Common myeloid progenitor, CD34-positive (primary cell): ENCODE measurements around the gene SLCO2B1.

ENCODE experiments used
- CTCF ChIA-PET: fragments of 350-600 bp; sonication (Branson Sonifier 250); formaldehyde crosslinking; loops from one replicate; lab custom pipeline; 2021; ENCODE audit warnings: antibody characterized with exemption; lab: Charles Lee
- POLR2A ChIA-PET: fragments of 350-600 bp; sonication (Branson Sonifier 250); formaldehyde crosslinking; loops from one replicate; lab custom pipeline; 2021; ENCODE audit warnings: antibody characterized with exemption; lab: Charles Lee
- DNase-seq, 3 donors: peaks; one replicate each; pipeline versions ENCODE4 v3.0.0 to v3.0.0-alpha.2; 2013
- H3K27ac ChIP-seq, 2 experiments: 1 replicate in 1 of 2; 2 replicates in 1 of 2; pipeline ENCODE4 v1.7.0; 2013; ENCODE audit warnings: inconsistent platforms in 2 of 2, low read length in 2 of 2, mild to moderate bottlenecking in 2 of 2, low read depth in 1 of 2, moderate library complexity in 1 of 2; ENCODE audit not compliant: severe bottlenecking in 2 of 2, insufficient read depth in 1 of 2, poor library complexity in 1 of 2
- H3K27me3 ChIP-seq, 5 experiments: replicated peaks in 2 of 5; 1 replicate in 3 of 5; 2 replicates in 2 of 5; pipeline versions ENCODE4 v1.6.1 to v1.7.0; 2013; ENCODE audit warnings: low read length in 4 of 5, mild to moderate bottlenecking in 2 of 5, moderate library complexity in 2 of 5, inconsistent platforms in 1 of 5; ENCODE audit not compliant: insufficient read depth in 5 of 5, control insufficient read depth in 4 of 5
- H3K36me3 ChIP-seq, 4 experiments: 1 replicate in 2 of 4; 2 replicates in 2 of 4; pipeline versions ENCODE4 v1.6.1 to v1.7.0; 2013; ENCODE audit warnings: low read length in 3 of 4, control low read depth in 1 of 4, mild to moderate bottlenecking in 1 of 4; ENCODE audit not compliant: control insufficient read depth in 4 of 4, insufficient read depth in 4 of 4
- H3K4me1 ChIP-seq, 4 experiments: 1 replicate in 3 of 4; 2 replicates in 1 of 4; pipeline versions ENCODE4 v1.6.1 to v1.7.1; 2013; ENCODE audit warnings: low read length in 3 of 4, mild to moderate bottlenecking in 3 of 4, control low read depth in 1 of 4, inconsistent platforms in 1 of 4, moderate library complexity in 1 of 4; ENCODE audit not compliant: control insufficient read depth in 4 of 4, insufficient read depth in 4 of 4; ENCODE audit errors: control extremely low read depth in 1 of 4
- H3K4me3 ChIP-seq, 7 experiments: 1 replicate in 4 of 7; 2 replicates in 3 of 7; pipeline versions ENCODE4 v1.5.1 to v1.7.0; 2013; ENCODE audit warnings: mild to moderate bottlenecking in 7 of 7, low read length in 6 of 7, moderate library complexity in 6 of 7, inconsistent platforms in 2 of 7, low read depth in 2 of 7, control low read depth in 1 of 7; ENCODE audit not compliant: insufficient read depth in 4 of 7, control insufficient read depth in 1 of 7; ENCODE audit errors: extremely low read depth in 1 of 7
- H3K9me3 ChIP-seq, 5 experiments: 1 replicate in 4 of 5; 2 replicates in 1 of 5; pipeline versions ENCODE4 v1.6.1 to v1.7.1; 2013; ENCODE audit warnings: low read length in 4 of 5, mild to moderate bottlenecking in 2 of 5, inconsistent platforms in 1 of 5, low read depth in 1 of 5, moderate library complexity in 1 of 5; ENCODE audit not compliant: control insufficient read depth in 4 of 5, insufficient read depth in 2 of 5; ENCODE audit errors: control extremely low read depth in 1 of 5
- WGBS: methylation state at CpG from one replicate; pipeline ENCODE4 v1.1.5; 2013; ENCODE audit not compliant: insufficient coverage; 5-methylcytosine and 5-hydroxymethylcytosine counted together

SLCO2B1 gene

DNA sequence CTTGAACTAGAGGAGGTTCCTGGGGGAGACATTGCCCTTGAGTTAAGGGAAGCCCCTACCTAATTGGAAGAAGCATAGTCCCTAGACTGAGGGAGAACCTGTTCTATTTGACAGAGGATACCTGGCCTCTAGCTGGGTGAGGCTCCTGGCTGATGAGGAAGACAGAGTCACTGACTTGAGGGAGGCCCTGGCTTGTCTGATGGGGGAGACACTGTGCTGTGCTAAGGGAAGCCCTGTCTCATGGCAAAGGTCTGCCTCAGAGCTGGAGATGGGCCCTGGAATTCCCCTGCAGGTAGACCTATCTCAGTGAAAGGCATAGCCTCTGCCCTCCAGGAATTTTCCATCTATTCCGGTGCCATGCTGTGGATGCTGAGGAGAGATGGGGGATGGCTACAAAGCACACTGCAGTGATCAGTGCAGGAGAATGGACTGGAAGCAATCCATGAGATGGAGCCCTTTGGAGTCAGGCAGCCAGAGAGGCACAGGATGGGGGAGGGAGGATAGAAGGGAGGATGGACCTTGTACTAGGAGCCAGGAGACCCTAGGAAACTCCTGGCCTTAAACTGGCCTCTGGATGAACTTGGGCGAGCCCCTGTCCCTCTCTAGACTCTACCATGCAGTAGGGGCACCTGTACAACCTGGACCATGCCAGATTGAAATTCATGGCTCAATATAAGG lies 39.9 kb downstream of the SLCO2B1 start:
- DNase-seq = no peak
- Histone ChIP-seq H3K9me3 (no peaks in the 10 kb centered on the region), H3K4me3 (no peak overlapping the region), H3K27ac (no peak overlapping the region), H3K4me1 (peaks cover 0 to 15% (median 3%) of the 10 kb centered on the region in 4 experiments), H3K27me3 (peaks cover 0 to 5% (median 2%) of the 10 kb centered on the region in 5 experiments), H3K36me3 (no peaks in the 10 kb centered on the region)
- POLR2A ChIA-PET = no interaction called here
- 100% methylated on average over 2 of the region's 2 CpGs for WGBS
- CTCF ChIA-PET = interaction anchor here (1.0 to 1.6 kb wide), 3 partner anchors 10 to 45 kb away, joined by 3 read pairs; no protein-coding TSS in a partner anchor

DNA sequence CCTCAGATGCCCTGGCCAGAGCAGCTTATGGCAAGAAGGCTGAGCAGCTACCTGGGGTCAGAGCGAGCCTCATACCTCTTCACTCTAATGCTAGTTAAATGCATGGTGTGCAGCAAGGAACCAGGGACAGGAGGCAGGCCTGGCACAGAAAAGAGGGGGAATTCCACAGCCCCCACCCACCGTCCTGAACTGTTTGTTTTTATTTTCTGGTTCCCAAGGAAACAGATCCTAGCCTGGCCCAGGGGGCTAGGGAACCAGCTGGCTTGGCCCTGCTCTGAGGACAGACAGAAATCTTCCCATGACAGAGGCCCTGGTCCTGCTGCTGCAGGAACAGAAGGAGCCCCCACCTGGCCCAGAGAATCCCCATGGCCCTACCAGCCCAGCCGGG lies 40.4 kb downstream of the SLCO2B1 start:
- H3K36me3 ChIP-seq = no peaks in the 10 kb centered on the region
- CTCF ChIA-PET = interaction anchor here (1.2 to 1.6 kb wide), 2 partner anchors 39 to 45 kb away, joined by 3 read pairs; no protein-coding TSS in a partner anchor
- H3K4me3 ChIP-seq = no peak overlapping the region
- 64% methylated on average over 2 of the region's 3 CpGs for whole genome bisulfite sequencing
- peaks cover 0 to 15% (median 3%) of the 10 kb centered on the region in 4 experiments for H3K4me1 ChIP-seq
- peaks cover 0 to 7% (median 2%) of the 10 kb centered on the region in 5 experiments for H3K27me3 ChIP-seq
- peak in 2 of 3 donors; percentile 29 to 39 for DNase-seq
- POLR2A ChIA-PET = no interaction called here
- H3K27ac ChIP-seq = no peak overlapping the region
- H3K9me3 ChIP-seq = no peaks in the 10 kb centered on the region

DNA sequence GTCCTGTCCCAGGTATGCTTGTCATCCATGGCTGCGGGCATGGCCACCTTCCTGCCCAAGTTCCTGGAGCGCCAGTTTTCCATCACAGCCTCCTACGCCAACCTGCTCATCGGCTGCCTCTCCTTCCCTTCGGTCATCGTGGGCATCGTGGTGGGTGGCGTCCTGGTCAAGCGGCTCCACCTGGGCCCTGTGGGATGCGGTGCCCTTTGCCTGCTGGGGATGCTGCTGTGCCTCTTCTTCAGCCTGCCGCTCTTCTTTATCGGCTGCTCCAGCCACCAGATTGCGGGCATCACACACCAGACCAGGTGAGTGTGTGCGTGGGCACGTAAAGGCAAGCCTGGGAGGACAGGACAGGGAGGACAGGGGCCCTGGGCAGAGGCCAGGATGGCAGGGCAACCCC lies 42.4 kb downstream of the SLCO2B1 start:
- Histone ChIP-seq H3K4me3 (no peak overlapping the region), H3K27me3 (peaks cover 0 to 8% (median 2%) of the 10 kb centered on the region in 5 experiments), H3K27ac (no peak overlapping the region), H3K9me3 (no peaks in the 10 kb centered on the region), H3K4me1 (peaks cover 0 to 15% (median 3%) of the 10 kb centered on the region in 4 experiments), H3K36me3 (no peaks in the 10 kb centered on the region)
- ChIA-PET POLR2A (no interaction called here), CTCF (interaction anchor here (0.6 to 4.5 kb wide), 3 partner anchors 13 to 52 kb away, joined by 3 to 50 read pairs (median 32); no protein-coding TSS in a partner anchor)
- WGBS = 96% methylated on average over 14 of the region's 15 CpGs
- no peak for DNase-seq

DNA sequence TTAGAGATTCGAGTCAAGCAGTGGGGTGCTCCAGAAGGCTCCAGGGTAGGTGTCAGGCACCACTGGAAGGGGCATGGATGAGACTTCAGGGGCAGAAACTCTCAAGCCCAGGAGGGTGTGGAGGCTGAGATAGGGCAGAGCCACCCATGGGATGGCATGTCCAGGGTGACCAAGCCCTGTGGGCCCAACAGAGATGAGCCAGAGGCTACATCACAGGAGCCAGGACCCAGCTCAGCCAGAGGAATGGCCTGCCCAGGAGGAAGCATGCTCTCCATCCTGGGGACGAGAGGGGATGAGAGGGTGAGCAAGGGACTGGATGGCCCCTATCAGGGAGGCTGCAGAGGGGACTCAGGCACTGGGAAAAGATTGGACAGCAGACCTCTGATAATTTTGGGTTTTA lies 42.8 kb downstream of the SLCO2B1 start:
- Histone ChIP-seq H3K27ac (no peak overlapping the region), H3K4me1 (peaks cover 0 to 12% (median 3%) of the 10 kb centered on the region in 4 experiments), H3K36me3 (no peaks in the 10 kb centered on the region), H3K4me3 (no peak overlapping the region), H3K9me3 (no peaks in the 10 kb centered on the region), H3K27me3 (peaks cover 0 to 8% (median 2%) of the 10 kb centered on the region in 5 experiments)
- WGBS = 75% methylated on average over 1 of the region's 2 CpGs
- ChIA-PET POLR2A (no interaction called here), CTCF (interaction anchor here (3.8 to 4.5 kb wide), 2 partner anchors 12 to 52 kb away, joined by 32 to 50 read pairs; no protein-coding TSS in a partner anchor)
- DNase-seq = no peak

DNA sequence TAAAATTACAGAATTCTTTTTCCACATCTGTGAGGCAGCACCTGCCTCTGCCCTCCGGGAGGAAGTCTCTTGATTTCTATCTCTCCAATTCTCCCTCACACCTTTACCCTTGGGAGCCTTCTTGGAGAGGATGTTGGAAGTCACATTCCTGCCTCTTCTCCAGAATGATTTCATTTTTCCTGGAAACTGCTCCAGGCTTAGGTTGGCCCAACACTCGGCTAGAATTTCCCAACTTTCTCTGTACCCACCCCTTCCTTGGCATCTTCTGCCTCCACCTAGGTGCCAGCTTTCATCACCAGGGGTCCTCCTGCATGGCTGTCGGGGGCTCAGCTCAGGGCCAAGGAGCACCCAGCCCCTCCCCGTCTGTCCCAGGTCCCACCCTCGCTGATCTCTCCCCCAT lies 43.2 kb downstream of the SLCO2B1 start:
- CTCF ChIA-PET = interaction anchor here (1.0 to 4.5 kb wide), 3 partner anchors 12 to 57 kb away, joined by 3 to 50 read pairs (median 32); no protein-coding TSS in a partner anchor
- H3K27ac ChIP-seq = no peak overlapping the region
- WGBS = 96% methylated on average over 3 of the region's 5 CpGs
- POLR2A ChIA-PET = no interaction called here
- H3K9me3 ChIP-seq = no peaks in the 10 kb centered on the region
- no peaks in the 10 kb centered on the region for H3K36me3 ChIP-seq
- peaks cover 0 to 11% (median 2%) of the 10 kb centered on the region in 5 experiments for H3K27me3 ChIP-seq
- DNase-seq = no peak
- no peak overlapping the region for H3K4me3 ChIP-seq
- H3K4me1 ChIP-seq = peaks cover 0 to 10% (median 3%) of the 10 kb centered on the region in 4 experiments

DNA sequence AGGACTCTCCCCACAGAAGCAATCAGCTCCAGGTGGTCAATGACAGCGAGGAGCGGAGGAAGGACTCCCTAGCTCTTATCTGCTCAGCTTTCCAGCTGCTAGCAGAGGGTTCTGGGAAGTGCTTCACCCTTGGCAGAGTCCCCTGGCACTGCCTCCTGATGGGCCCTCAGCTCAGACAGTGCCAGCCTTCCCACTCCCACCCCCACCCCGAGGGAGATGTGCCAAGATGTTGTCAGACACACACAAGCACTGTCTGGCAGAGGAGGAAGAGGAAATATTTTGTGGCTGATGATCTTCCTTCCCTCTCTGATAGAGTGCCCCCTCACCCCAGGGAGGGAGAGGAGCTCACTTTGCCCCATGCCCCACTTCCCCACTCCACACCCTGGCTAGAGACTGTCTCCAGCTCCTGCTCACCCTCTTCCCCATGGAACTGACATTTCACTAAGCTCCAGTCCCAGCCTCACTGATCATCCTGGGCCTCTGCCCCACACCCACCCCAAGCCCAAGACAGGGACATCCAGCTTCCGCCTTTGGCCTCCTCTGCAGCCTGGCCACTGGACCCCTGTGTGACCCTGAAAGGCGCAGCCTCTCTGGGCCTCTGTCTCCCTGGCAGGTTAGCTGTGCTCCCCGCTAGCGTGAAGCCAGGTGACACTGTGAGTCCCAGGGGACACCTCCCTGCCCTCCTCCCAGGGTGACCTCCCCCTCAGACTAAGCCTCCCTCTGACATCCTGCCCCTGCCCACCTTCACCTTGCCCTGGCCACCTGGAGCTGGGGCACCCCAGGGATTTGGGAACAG lies 44.5 kb downstream of the SLCO2B1 start:
- H3K27me3 ChIP-seq = peaks cover 0 to 11% (median 2%) of the 10 kb centered on the region in 5 experiments
- no peak overlapping the region for H3K27ac ChIP-seq
- 98% methylated on average over 4 of the region's 7 CpGs for WGBS
- POLR2A ChIA-PET = interaction anchor here (0.6 kb wide), 1 partner anchor 117 kb away, joined by 11 read pairs; no protein-coding TSS in a partner anchor
- H3K36me3 ChIP-seq = no peaks in the 10 kb centered on the region
- DNase-seq = peak in 1 of 3 donors; percentile 13
- CTCF ChIA-PET = interaction anchor here (0.6 to 4.5 kb wide), 8 partner anchors 11 to 266 kb away, joined by 3 to 50 read pairs (median 4); no protein-coding TSS in a partner anchor
- peaks cover 0 to 10% (median 3%) of the 10 kb centered on the region in 4 experiments for H3K4me1 ChIP-seq
- H3K4me3 ChIP-seq = no peak overlapping the region
- no peaks in the 10 kb centered on the region for H3K9me3 ChIP-seq
